Panc1 (cell line): ENCODE results near the gene H1-8. TPM values are rescaled to one million over a fixed set of nuclear protein-coding genes. Genes with fewer than 3 reads are reported as not detected.

ENCODE experiments used
- ATAC-seq: fragments of 200-7000 bp; cut with Tn5 transposase; 2 replicates; pipeline ENCODE4 v1.9.1; 2020; ENCODE audit warnings: mild to moderate bottlenecking, moderate library complexity
- BruUV-seq: library from RNA; stranded (reverse); fragments of 400-500 nt; replicated peaks from 2 replicates; lab custom pipeline; 2021; lab: Mats Ljungman, UMichigan
- CTCF ChIA-PET: fragments of 300-600 bp; sonication (Branson Sonifier 250); formaldehyde crosslinking; loops from one replicate; lab custom pipeline; 2022; ENCODE audit warnings: antibody characterized with exemption; lab: Charles Lee
- POLR2A ChIA-PET: fragments of 300-600 bp; sonication (Branson Sonifier 250); formaldehyde crosslinking; loops from one replicate; lab custom pipeline; 2022; ENCODE audit warnings: antibody characterized with exemption; lab: Charles Lee
- DNase-seq: peaks from one replicate; pipeline ENCODE4 v3.0.0-alpha.2; 2010; ENCODE audit warnings: low read depth, low spot score
- H3K27ac ChIP-seq: 2 replicates; pipeline ENCODE4 v1.5.1; 2011; ENCODE audit warnings: mild to moderate bottlenecking, low read length, inconsistent platforms
- H3K27me3 ChIP-seq: fragments of 200-500 bp; sonication (Bioruptor generic); 2 replicates; pipeline ENCODE4 v1.6.0; 2014; ENCODE audit warnings: low read length, inconsistent platforms; ENCODE audit not compliant: control insufficient read depth, insufficient read depth
- H3K36me3 ChIP-seq: fragments of 200-500 bp; sonication (Bioruptor generic); 2 replicates; pipeline ENCODE4 v1.5.1; 2014; ENCODE audit warnings: inconsistent platforms, mild to moderate bottlenecking, low read length, moderate library complexity; ENCODE audit not compliant: control insufficient read depth, insufficient read depth
- H3K4me1 ChIP-seq: 2 replicates; pipeline ENCODE4 v1.5.1; 2011; ENCODE audit warnings: inconsistent platforms, mild to moderate bottlenecking, low read length, moderate library complexity; ENCODE audit not compliant: control insufficient read depth, insufficient read depth
- H3K4me3 ChIP-seq, 2 experiments: 2 replicates each; pipeline ENCODE4 v1.5.1; 2011 to 2012; ENCODE audit warnings: low read depth in 2 of 2, low read length in 2 of 2, mild to moderate bottlenecking in 2 of 2, inconsistent platforms in 1 of 2, moderate library complexity in 1 of 2
- H3K9me3 ChIP-seq: fragments of 200-500 bp; sonication (Bioruptor generic); 2 replicates; pipeline ENCODE4 v1.5.1; 2014; ENCODE audit warnings: low read depth, mild to moderate bottlenecking, inconsistent platforms, low read length, moderate library complexity; ENCODE audit not compliant: control insufficient read depth, insufficient read depth
- CTCF ChIP-seq: fragments of 450-650 bp; IDR thresholded peaks from 2 replicates; pipeline ENCODE4 v1.5.1; 2017; ENCODE audit warnings: mild to moderate bottlenecking
- POLR2AphosphoS5 ChIP-seq: IDR thresholded peaks from 2 replicates; pipeline ENCODE4 v1.6.1; 2012; ENCODE audit warnings: mild to moderate bottlenecking, low read depth, low read length, moderate library complexity
- SIN3A ChIP-seq: IDR thresholded peaks from 2 replicates; pipeline ENCODE4 v1.6.1; 2012; ENCODE audit warnings: low read depth, mild to moderate bottlenecking, low read length, moderate library complexity, borderline replicate concordance; ENCODE audit not compliant: insufficient read depth
- TCF7L2 ChIP-seq: IDR thresholded peaks from 2 replicates; pipeline ENCODE4 v1.6.1; 2011; ENCODE audit warnings: mild to moderate bottlenecking, low read depth, low read length, inconsistent platforms
- in situ Hi-C: cut with HindIII; loops from 2 replicates; pipeline ENCODE4 v1.10.0; 2016; ENCODE audit warnings: low sequenced_read_pairs, low pct_unique_long_range_greater_than_20kb
- intact Hi-C: fragments of 100-400 bp; cut with micrococcal nuclease; formaldehyde crosslinking; loops from one replicate; pipeline ENCODE4 v1.10.0; 2022; ENCODE audit not compliant: unreplicated experiment
- total RNA-seq: library from RNA; stranded (reverse); gene quantifications from one replicate; pipeline ENCODE4 v1.2.1, GENCODE V29; 2021; ENCODE audit not compliant: unreplicated experiment
- TF ChIP-seq, protein P1 (sequence below), 2 experiments: IDR thresholded peaks; 2 replicates each; pipeline ENCODE4 v1.6.1; 2011 to 2012; ENCODE audit warnings: low read depth in 2 of 2, control low read depth in 1 of 2, low read length in 1 of 2, mild to moderate bottlenecking in 1 of 2, moderate library complexity in 1 of 2; ENCODE audit not compliant: insufficient read depth in 1 of 2

The H1-8 gene
- total RNA-seq, 1 experiment from 2014 or later: not detected

GRCh38 chr3:129502641-129503408, 40.1 kb upstream of the H1-8 start:
- H3K36me3 ChIP-seq: no peaks in the 10 kb centered on the region; the same call in none of the 2 replicates
- H3K27ac ChIP-seq: no peak overlapping the region
- BruUV-seq: no TSS peak
- intact Hi-C loops: no loop called here
- in situ Hi-C loops: no loop called here
- no peak for DNase-seq
- ATAC-seq: no peak
- H3K9me3 ChIP-seq: no peaks in the 10 kb centered on the region
- POLR2A ChIA-PET: no interaction called here
- H3K27me3 ChIP-seq: no peaks in the 10 kb centered on the region
- TF ChIP-seq TCF7L2: no peak
- no peak for TF ChIP-seq POLR2AphosphoS5
- TF ChIP-seq, protein P1, sequence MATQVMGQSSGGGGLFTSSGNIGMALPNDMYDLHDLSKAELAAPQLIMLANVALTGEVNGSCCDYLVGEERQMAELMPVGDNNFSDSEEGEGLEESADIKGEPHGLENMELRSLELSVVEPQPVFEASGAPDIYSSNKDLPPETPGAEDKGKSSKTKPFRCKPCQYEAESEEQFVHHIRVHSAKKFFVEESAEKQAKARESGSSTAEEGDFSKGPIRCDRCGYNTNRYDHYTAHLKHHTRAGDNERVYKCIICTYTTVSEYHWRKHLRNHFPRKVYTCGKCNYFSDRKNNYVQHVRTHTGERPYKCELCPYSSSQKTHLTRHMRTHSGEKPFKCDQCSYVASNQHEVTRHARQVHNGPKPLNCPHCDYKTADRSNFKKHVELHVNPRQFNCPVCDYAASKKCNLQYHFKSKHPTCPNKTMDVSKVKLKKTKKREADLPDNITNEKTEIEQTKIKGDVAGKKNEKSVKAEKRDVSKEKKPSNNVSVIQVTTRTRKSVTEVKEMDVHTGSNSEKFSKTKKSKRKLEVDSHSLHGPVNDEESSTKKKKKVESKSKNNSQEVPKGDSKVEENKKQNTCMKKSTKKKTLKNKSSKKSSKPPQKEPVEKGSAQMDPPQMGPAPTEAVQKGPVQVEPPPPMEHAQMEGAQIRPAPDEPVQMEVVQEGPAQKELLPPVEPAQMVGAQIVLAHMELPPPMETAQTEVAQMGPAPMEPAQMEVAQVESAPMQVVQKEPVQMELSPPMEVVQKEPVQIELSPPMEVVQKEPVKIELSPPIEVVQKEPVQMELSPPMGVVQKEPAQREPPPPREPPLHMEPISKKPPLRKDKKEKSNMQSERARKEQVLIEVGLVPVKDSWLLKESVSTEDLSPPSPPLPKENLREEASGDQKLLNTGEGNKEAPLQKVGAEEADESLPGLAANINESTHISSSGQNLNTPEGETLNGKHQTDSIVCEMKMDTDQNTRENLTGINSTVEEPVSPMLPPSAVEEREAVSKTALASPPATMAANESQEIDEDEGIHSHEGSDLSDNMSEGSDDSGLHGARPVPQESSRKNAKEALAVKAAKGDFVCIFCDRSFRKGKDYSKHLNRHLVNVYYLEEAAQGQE (IDR thresholded peaks at IDR 0.05; ENCODE audit: insufficient read depth in 1 of 2, low read depth in 2 of 2, low read length in 1 of 2): no peak
- TF ChIP-seq CTCF: no peak
- no peak for TF ChIP-seq SIN3A
- H3K4me1 ChIP-seq: no peaks in the 10 kb centered on the region
- H3K4me3 ChIP-seq: no peak overlapping the region
- CTCF ChIA-PET: no interaction called here

GRCh38 chr3:129503471-129504291, 39.3 kb upstream of the H1-8 start:
- Histone ChIP-seq H3K4me3 (no peak overlapping the region), H3K36me3 (no peaks in the 10 kb centered on the region; the same call in none of the 2 replicates), H3K4me1 (no peaks in the 10 kb centered on the region), H3K27me3 (no peaks in the 10 kb centered on the region), H3K27ac (no peak overlapping the region), H3K9me3 (no peaks in the 10 kb centered on the region)
- TF ChIP-seq, protein P1 (IDR thresholded peaks at IDR 0.05; ENCODE audit: insufficient read depth in 1 of 2, low read depth in 2 of 2, low read length in 1 of 2): no peak
- TF ChIP-seq TCF7L2 (no peak), POLR2AphosphoS5 (no peak), SIN3A (no peak), CTCF (no peak)
- DNase-seq: no peak
- intact Hi-C loops (no loop called here), in situ Hi-C loops (no loop called here)
- ChIA-PET CTCF (interaction anchor here (1.9 kb wide), 1 partner anchor 13 kb away, joined by 7 read pairs; no protein-coding TSS in a partner anchor), POLR2A (interaction anchor here (0.7 kb wide), 1 partner anchor 99 kb away, joined by 9 read pairs; no protein-coding TSS in a partner anchor)
- ATAC-seq: no peak
- no TSS peak for BruUV-seq
